Brain microvascular endothelial cell (primary cell): Measurements from ENCODE around the gene SPSB4.

Experiments
- DNase-seq: peaks from one replicate; pipeline ENCODE4 v3.0.0-alpha.2; 2020
- H3K27ac ChIP-seq: fragments of 250-450 bp; sonication (Bioruptor Pico); 2 replicates; pipeline ENCODE4 v1.5.1; 2020; ENCODE audit warnings: mild to moderate bottlenecking, moderate library complexity
- H3K27me3 ChIP-seq: fragments of 250-450 bp; sonication (Bioruptor Pico); replicated peaks from 2 replicates; pipeline ENCODE4 v1.5.1; 2020; ENCODE audit warnings: mild to moderate bottlenecking
- H3K36me3 ChIP-seq: fragments of 250-450 bp; sonication (Bioruptor Pico); replicated peaks from 2 replicates; pipeline ENCODE4 v1.5.1; 2020; ENCODE audit warnings: mild to moderate bottlenecking
- H3K4me3 ChIP-seq: 2 replicates; pipeline ENCODE4 v1.5.1; 2011; ENCODE audit warnings: low read depth, mild to moderate bottlenecking, control low read depth, low read length, moderate library complexity
- CTCF ChIP-seq: IDR thresholded peaks from 2 replicates; pipeline ENCODE4 v1.5.1; 2011; ENCODE audit warnings: low read depth, mild to moderate bottlenecking, moderate library complexity, low read length, control low read depth, inconsistent platforms; ENCODE audit errors: missing control alignments
- in situ Hi-C: cut with HindIII; loops from 2 replicates; pipeline ENCODE4 v1.10.0; 2017; ENCODE audit warnings: low sequenced_read_pairs, low pct_ligation_motif_present

The SPSB4 gene

DNA sequence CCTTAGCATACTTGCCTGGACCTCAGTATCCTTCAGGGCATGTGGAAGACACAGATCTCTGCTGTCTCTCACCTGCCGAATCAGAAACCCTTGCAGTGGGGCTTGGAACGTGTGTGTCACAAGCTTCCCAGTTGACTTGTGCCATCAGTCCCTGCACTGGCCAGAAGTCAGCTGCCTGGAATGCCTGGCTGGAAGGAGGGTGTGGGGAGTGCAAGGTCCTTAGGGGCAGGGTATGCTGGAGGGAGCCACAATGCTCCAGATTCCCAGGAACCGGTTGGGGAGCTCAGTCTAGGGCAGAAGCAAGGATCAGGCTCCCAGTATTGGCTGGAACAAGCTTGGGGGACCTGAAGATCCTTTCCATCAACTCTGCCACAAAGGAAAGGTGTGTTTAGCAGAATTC, 27.1 kb downstream of the SPSB4 start:
- DNase-seq, result no peak
- TF ChIP-seq CTCF, result no peak
- in situ Hi-C loops, result no loop called here
- Histone ChIP-seq H3K36me3 (no peaks in the 10 kb centered on the region), H3K27me3 (no peaks in the 10 kb centered on the region), H3K27ac (no peak overlapping the region), H3K4me3 (no peak overlapping the region)

GRCh38 chr3:141080431-141080830, 29.3 kb downstream of the SPSB4 start:
- Histone ChIP-seq H3K4me3 (no peak overlapping the region), H3K36me3 (no peaks in the 10 kb centered on the region), H3K27ac (no peak overlapping the region), H3K27me3 (no peaks in the 10 kb centered on the region)
- in situ Hi-C loops, result no loop called here
- TF ChIP-seq CTCF, result no peak
- no peak for DNase-seq

- no peak for DNase-seq
- in situ Hi-C loops, result no loop called here
- no peaks in the 10 kb centered on the region for H3K36me3 ChIP-seq
- no peak for TF ChIP-seq CTCF
- no peak overlapping the region for H3K4me3 ChIP-seq
- no peak overlapping the region for H3K27ac ChIP-seq
- H3K27me3 ChIP-seq, result no peaks in the 10 kb centered on the region
These were observed 30.1 kb downstream of the SPSB4 start for GRCh38 chr3:141081141-141081795.

DNA sequence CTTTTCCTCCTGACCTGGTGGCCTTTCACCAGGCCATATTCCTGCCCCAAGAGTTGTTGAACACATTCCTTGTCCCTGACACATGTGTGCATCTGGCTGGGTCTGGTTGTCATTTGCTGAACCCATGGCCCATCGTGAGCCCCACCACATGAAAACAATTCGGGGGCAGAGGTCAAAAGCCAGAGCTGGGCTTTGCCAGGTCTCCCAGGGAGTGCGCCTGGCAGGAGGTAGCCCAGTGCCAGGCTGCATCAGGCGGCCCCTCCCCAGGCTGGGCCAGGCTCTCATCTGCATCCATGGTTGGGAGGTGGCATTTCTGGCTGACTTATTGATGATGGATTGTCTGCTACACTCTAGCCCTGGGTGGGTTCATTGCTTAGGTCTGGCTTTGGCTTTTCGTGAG, 30.9 kb downstream of the SPSB4 start:
- in situ Hi-C loops, result no loop called here
- H3K27me3 ChIP-seq, result no peaks in the 10 kb centered on the region
- no peaks in the 10 kb centered on the region for H3K36me3 ChIP-seq
- no peak for TF ChIP-seq CTCF
- H3K4me3 ChIP-seq, result no peak overlapping the region
- no peak for DNase-seq
- no peak overlapping the region for H3K27ac ChIP-seq

DNA sequence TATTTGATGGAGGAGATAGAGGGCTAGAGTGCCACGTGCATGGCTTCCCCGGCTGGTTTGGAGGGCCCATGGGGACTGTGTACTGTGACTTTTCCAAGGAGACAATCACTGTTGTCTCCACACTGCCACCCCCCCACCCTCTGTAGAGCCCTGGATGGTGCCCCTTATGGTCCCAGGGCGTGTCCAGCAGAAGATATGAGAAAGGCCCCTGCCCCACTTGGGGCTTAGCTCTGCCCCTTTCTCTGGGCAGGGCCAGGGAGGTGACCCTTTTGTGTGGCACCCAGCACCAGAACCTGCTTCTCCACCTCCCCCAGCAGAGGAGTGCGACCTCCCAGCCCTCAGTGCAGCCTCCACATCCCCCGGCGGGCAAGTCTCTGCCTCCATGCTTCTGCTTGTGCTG, 32.1 kb downstream of the SPSB4 start:
- H3K36me3 ChIP-seq, result no peaks in the 10 kb centered on the region
- no peak overlapping the region for H3K4me3 ChIP-seq
- TF ChIP-seq CTCF, result no peak
- no peak overlapping the region for H3K27ac ChIP-seq
- no peaks in the 10 kb centered on the region for H3K27me3 ChIP-seq
- DNase-seq, result no peak
- in situ Hi-C loops, result no loop called here
